ENCODE results near the gene MAGI2.
"Not testable (repeated sequence)": the region's sequence is repeated elsewhere in the genome, so short reads cannot be mapped to it uniquely, and the experiment has no call there.

Gene MAGI2

GRCh38 chr7:79011921-79012320, 441.5 kb downstream of the MAGI2 start:
- no peak for DNase-seq

GRCh38 chr7:79009647-79010046, 443.8 kb downstream of the MAGI2 start:
- no peak for DNase-seq

- no peak for DNase-seq
These were observed 444.7 kb downstream of the MAGI2 start for GRCh38 chr7:79008786-79009185.

GRCh38 chr7:78996013-78996412, 457.5 kb downstream of the MAGI2 start:
- no peak for DNase-seq

- DNase-seq, result no peak
These were observed 460.1 kb downstream of the MAGI2 start for GRCh38 chr7:78993341-78993740.

GRCh38 chr7:78985509-78985908, 468.0 kb downstream of the MAGI2 start:
- no peak for DNase-seq

- no peak for DNase-seq
These were observed 470.0 kb downstream of the MAGI2 start for GRCh38 chr7:78983483-78983882.

GRCh38 chr7:78970440-78970916, 483.0 kb downstream of the MAGI2 start:
- no peak for DNase-seq

GRCh38 chr7:78968951-78969350, 484.5 kb downstream of the MAGI2 start:
- DNase-seq, result no peak

- not testable (repeated sequence) for DNase-seq
These were observed 485.9 kb downstream of the MAGI2 start for GRCh38 chr7:78967561-78967960.

- DNase-seq, result no peak
These were observed 486.4 kb downstream of the MAGI2 start for GRCh38 chr7:78967046-78967445.

GRCh38 chr7:78959477-78959876, 494.0 kb downstream of the MAGI2 start:
- DNase-seq, result no peak

GRCh38 chr7:78955329-78955728, 498.1 kb downstream of the MAGI2 start:
- no peak for DNase-seq

- no peak for DNase-seq
These were observed 499.6 kb downstream of the MAGI2 start for GRCh38 chr7:78953726-78954363.

GRCh38 chr7:78953090-78953489, 500.4 kb downstream of the MAGI2 start:
- no peak for DNase-seq

GRCh38 chr7:78939669-78940068, 513.8 kb downstream of the MAGI2 start:
- no peak for DNase-seq

- DNase-seq, result no peak
These were observed 528.9 kb downstream of the MAGI2 start for GRCh38 chr7:78924581-78924980.

- DNase-seq, result no peak
These were observed 540.7 kb downstream of the MAGI2 start for GRCh38 chr7:78912781-78913180.

- no peak for DNase-seq
These were observed 546.7 kb downstream of the MAGI2 start for GRCh38 chr7:78906735-78907134.

- no peak for DNase-seq
These were observed 548.0 kb downstream of the MAGI2 start for GRCh38 chr7:78905436-78905835.

- no peak for DNase-seq
These were observed 548.5 kb downstream of the MAGI2 start for GRCh38 chr7:78904983-78905382.

- DNase-seq, result no peak
These were observed 551.9 kb downstream of the MAGI2 start for GRCh38 chr7:78901566-78901965.

- DNase-seq, result no peak
These were observed 552.7 kb downstream of the MAGI2 start for GRCh38 chr7:78900806-78901205.

GRCh38 chr7:78895393-78895792, 558.1 kb downstream of the MAGI2 start:
- DNase-seq, result no peak

- no peak for DNase-seq
These were observed 574.3 kb downstream of the MAGI2 start for GRCh38 chr7:78879206-78879605.
